Keratinocyte (primary cell): ENCODE data around the gene NLGN1. TPM values are rescaled to one million over a fixed set of nuclear protein-coding genes. Genes with fewer than 3 reads are reported as not detected.

Experiments
- DNase-seq: peaks from one replicate; pipeline ENCODE4 v3.0.0-alpha.2; 2011; ENCODE audit warnings: low read depth, missing footprints, low spot score
- FAIRE-seq: peaks from 2 replicates; lab custom pipeline; 2011; peaks lifted over from hg19 to GRCh38; lab: Jason Lieb, UNC
- H2AFZ ChIP-seq: 2 replicates; pipeline ENCODE4 v1.6.0; 2012; ENCODE audit warnings: low read length, control low read depth, inconsistent platforms; ENCODE audit not compliant: control insufficient read depth
- H3K27ac ChIP-seq: 2 replicates; pipeline ENCODE4 v1.5.1; 2011; ENCODE audit warnings: low read length; ENCODE audit not compliant: control insufficient read depth, insufficient read depth
- H3K27me3 ChIP-seq: 3 replicates; pipeline ENCODE4 v1.6.0; 2011; ENCODE audit warnings: low read length; ENCODE audit not compliant: control insufficient read depth, insufficient read depth; ENCODE audit errors: extremely low read depth
- H3K36me3 ChIP-seq, 2 experiments: 2 replicates in 1 of 2; 3 replicates in 1 of 2; pipeline ENCODE4 v1.5.1; 2011; ENCODE audit warnings: low read length in 2 of 2, mild to moderate bottlenecking in 1 of 2; ENCODE audit not compliant: control insufficient read depth in 2 of 2, insufficient read depth in 2 of 2; ENCODE audit errors: extremely low read depth in 1 of 2
- H3K4me1 ChIP-seq: 3 replicates; pipeline ENCODE4 v1.5.1; 2011; ENCODE audit warnings: low read length; ENCODE audit not compliant: control insufficient read depth, insufficient read depth; ENCODE audit errors: extremely low read depth
- H3K4me2 ChIP-seq: 3 replicates; pipeline ENCODE4 v1.6.0; 2011; ENCODE audit warnings: low read depth, low read length; ENCODE audit not compliant: control insufficient read depth, insufficient read depth; ENCODE audit errors: extremely low read depth
- H3K4me3 ChIP-seq, 3 experiments: fragments of 200-600 bp in 1 of 3; sonication (generic) in 1 of 3; 2 replicates in 2 of 3; 3 replicates in 1 of 3; pipeline ENCODE4 v1.5.1; 2011 to 2016; ENCODE audit warnings: low read length in 3 of 3, mild to moderate bottlenecking in 3 of 3, control low read depth in 2 of 3, inconsistent platforms in 1 of 3, low read depth in 1 of 3, mixed read lengths in 1 of 3, mixed run types in 1 of 3, moderate library complexity in 1 of 3; ENCODE audit not compliant: control insufficient read depth in 2 of 3, insufficient read depth in 2 of 3; ENCODE audit errors: extremely low read depth in 1 of 3
- H3K79me2 ChIP-seq: 2 replicates; pipeline ENCODE4 v1.6.0; 2012; ENCODE audit warnings: low read length; ENCODE audit not compliant: control insufficient read depth, insufficient read depth
- H3K9ac ChIP-seq: 3 replicates; pipeline ENCODE4 v1.6.0; 2011; ENCODE audit warnings: low read length; ENCODE audit not compliant: control insufficient read depth, insufficient read depth; ENCODE audit errors: extremely low read depth
- H3K9me1 ChIP-seq: 3 replicates; pipeline ENCODE4 v1.6.0; 2011; ENCODE audit warnings: low read length; ENCODE audit not compliant: control insufficient read depth, insufficient read depth; ENCODE audit errors: extremely low read depth
- H3K9me3 ChIP-seq: 2 replicates; pipeline ENCODE4 v1.5.1; 2012; ENCODE audit warnings: low read depth, low read length; ENCODE audit not compliant: control insufficient read depth
- H4K20me1 ChIP-seq: 3 replicates; pipeline ENCODE4 v1.6.0; 2011; ENCODE audit warnings: low read length; ENCODE audit not compliant: control insufficient read depth, insufficient read depth; ENCODE audit errors: extremely low read depth
- CTCF ChIP-seq, 3 experiments: IDR thresholded peaks in 1 of 3; conservative IDR thresholded peaks in 1 of 3; optimal IDR thresholded peaks in 1 of 3; 2 replicates in 2 of 3; 3 replicates in 1 of 3; pipeline versions ENCODE3 to v1.5.1; 2011; ENCODE audit warnings: low read length in 3 of 3, mild to moderate bottlenecking in 3 of 3, moderate library complexity in 2 of 3, control low read depth in 1 of 3, inconsistent platforms in 1 of 3; ENCODE audit not compliant: insufficient read depth in 2 of 3; ENCODE audit errors: extremely low read depth in 1 of 3
- EZH2 ChIP-seq: IDR thresholded peaks from one replicate; pipeline ENCODE4 v1.6.1; 2012; ENCODE audit warnings: inconsistent platforms, mild to moderate bottlenecking, low read length, moderate library complexity
- dilution Hi-C: fragments of 300-500 bp; cut with MboI; formaldehyde crosslinking; loops from one replicate; pipeline ENCODE4 v1.7.0; 2020; ENCODE audit warnings: low sequenced_read_pairs; ENCODE audit not compliant: extremely low pct_ligation_motif_present
- polyA plus RNA-seq, 5 experiments: library from polyadenylated mRNA; depleted of rRNA in 3 of 5; stranded (reverse) in 3 of 5; stranded (forward) in 1 of 5; unstranded in 1 of 5; fragments of >200 nt; gene quantifications; 1 replicate in 1 of 5; 2 replicates in 3 of 5; 3 replicates in 1 of 5; pipeline versions ENCODE4 v1.2.1 to v1.2.3, GENCODE V29; 2011 to 2012; ENCODE audit warnings: missing spikeins in 2 of 5, low read depth in 1 of 5, low replicate concordance in 1 of 5

The NLGN1 gene
- polyA plus RNA-seq, 1 donor (not counting 4 experiments of a cell fraction or from before 2014, with no cell fraction given), result not detected

GRCh38 chr3:174168026-174168425, 770.5 kb downstream of the NLGN1 start:
- no peak overlapping the region for H2AFZ ChIP-seq
- H3K9me3 ChIP-seq, result no peaks in the 10 kb centered on the region
- no peak overlapping the region for H3K9ac ChIP-seq
- H3K27me3 ChIP-seq, result no peaks in the 10 kb centered on the region
- DNase-seq, result no peak
- H3K4me1 ChIP-seq, result no peaks in the 10 kb centered on the region
- H3K4me2 ChIP-seq, result no peak overlapping the region
- no peak overlapping the region for H3K27ac ChIP-seq
- no peaks in the 10 kb centered on the region for H3K79me2 ChIP-seq
- H3K36me3 ChIP-seq, result no peaks in the 10 kb centered on the region
- no peaks in the 10 kb centered on the region for H3K9me1 ChIP-seq
- TF ChIP-seq CTCF (optimal IDR thresholded peaks at IDR 0.05 in 1 of 3, IDR thresholded peaks at IDR 0.05 in 1 of 3, conservative IDR thresholded peaks at IDR 0.05 in 1 of 3; ENCODE audit: extremely low read depth in 1 of 3, insufficient read depth in 2 of 3, low read length in 3 of 3), result no peak
- no peak for TF ChIP-seq EZH2
- no peaks in the 10 kb centered on the region for H4K20me1 ChIP-seq
- dilution Hi-C loops, result no loop called here
- H3K4me3 ChIP-seq, result no peak overlapping the region
- no peak for FAIRE-seq

GRCh38 chr3:174168538-174169254, 771.2 kb downstream of the NLGN1 start:
- H4K20me1 ChIP-seq, result no peaks in the 10 kb centered on the region
- no peak overlapping the region for H3K4me2 ChIP-seq
- H3K4me1 ChIP-seq, result no peaks in the 10 kb centered on the region
- H2AFZ ChIP-seq, result no peak overlapping the region
- H3K36me3 ChIP-seq, result no peaks in the 10 kb centered on the region
- DNase-seq, result no peak
- TF ChIP-seq EZH2 (no peak), CTCF (optimal IDR thresholded peaks at IDR 0.05 in 1 of 3, IDR thresholded peaks at IDR 0.05 in 1 of 3, conservative IDR thresholded peaks at IDR 0.05 in 1 of 3; ENCODE audit: extremely low read depth in 1 of 3, insufficient read depth in 2 of 3, low read length in 3 of 3) (no peak)
- H3K79me2 ChIP-seq, result no peaks in the 10 kb centered on the region
- H3K9ac ChIP-seq, result no peak overlapping the region
- no peaks in the 10 kb centered on the region for H3K9me1 ChIP-seq
- no peaks in the 10 kb centered on the region for H3K9me3 ChIP-seq
- dilution Hi-C loops, result no loop called here
- no peak overlapping the region for H3K27ac ChIP-seq
- FAIRE-seq, result no peak
- H3K4me3 ChIP-seq, result no peak overlapping the region
- H3K27me3 ChIP-seq, result no peaks in the 10 kb centered on the region
